HG03159 (cell line): ENCODE results near the gene FLG.
"Not testable (repeated sequence)": the region's sequence is repeated elsewhere in the genome, so short reads cannot be mapped to it uniquely, and the experiment has no call there.

ENCODE experiments used
- ATAC-seq: cut with Tn5 transposase; IDR thresholded peaks from one replicate; pipeline ENCODE4 v1.9.1; 2021; ENCODE audit warnings: mild to moderate bottlenecking, moderate library complexity; ENCODE audit not compliant: unreplicated experiment

Gene FLG

DNA sequence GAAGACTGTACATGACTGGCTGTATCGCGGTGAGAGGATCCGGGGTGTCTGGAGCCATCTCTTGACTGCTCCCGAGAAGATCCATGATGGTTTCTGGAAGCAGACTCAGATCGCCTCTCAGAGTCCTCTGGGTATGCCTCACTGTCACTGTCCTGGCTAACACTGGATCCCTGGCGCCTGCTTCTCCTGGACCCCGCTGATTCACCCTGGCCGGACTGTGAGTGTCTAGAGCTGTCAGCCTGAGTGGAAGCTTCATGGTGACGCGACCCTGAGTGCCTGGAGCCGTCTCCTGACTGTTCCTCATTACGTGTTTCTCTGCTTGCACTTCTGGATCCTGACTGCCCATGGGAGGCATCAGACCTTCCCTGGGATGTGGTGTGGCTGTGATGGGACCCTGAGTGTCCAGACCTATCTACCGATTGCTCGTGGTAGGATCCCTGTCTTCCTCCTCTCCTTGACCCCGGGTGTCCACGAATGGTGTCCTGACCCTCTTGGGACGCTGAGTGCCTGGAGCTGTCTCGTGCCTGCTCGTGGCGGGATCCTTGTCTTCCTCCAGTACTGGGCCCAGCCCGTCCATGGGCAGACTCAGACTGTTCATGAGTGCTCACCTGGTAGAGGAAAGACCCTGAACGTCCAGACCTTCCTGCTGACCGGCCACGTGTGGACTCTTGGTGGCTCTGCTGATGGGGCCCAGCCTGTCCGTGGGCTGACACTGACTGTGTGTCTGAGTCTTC, 21.7 kb downstream of the FLG start:
- not testable (repeated sequence) for ATAC-seq

DNA sequence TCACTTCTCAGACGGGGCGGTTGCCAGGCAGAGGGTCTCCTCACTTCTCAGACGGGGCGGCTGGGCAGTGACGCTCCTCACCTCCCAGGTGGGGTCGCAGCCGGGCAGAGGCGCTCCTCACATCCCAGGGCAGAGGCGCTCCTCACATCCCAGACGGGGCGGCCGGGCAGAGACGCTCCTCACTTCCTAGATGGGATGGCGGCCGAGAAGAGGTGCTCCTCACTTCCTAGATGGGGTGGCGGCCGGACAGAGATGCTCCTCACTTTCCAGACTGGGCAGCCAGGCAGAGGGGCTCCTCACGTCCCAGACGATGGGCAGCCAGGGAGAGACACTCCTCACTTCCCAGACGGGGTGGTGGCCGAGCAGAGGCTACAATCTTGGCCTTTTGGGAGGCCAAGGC, 68.6 kb downstream of the FLG start:
- not testable (repeated sequence) for ATAC-seq
